T47D (cell line): ENCODE measurements around the gene MTG1.

Source experiments
- DNase-seq, 2 experiments: peaks; one replicate each; pipeline versions ENCODE4 v3.0.0 to v3.0.0-alpha.2; 2011 to 2012; ENCODE audit warnings: low read depth in 1 of 2, low spot score in 1 of 2
- JUND ChIP-seq: IDR thresholded peaks from 2 replicates; pipeline ENCODE4 v1.6.1; 2012; ENCODE audit warnings: low read depth
- in situ Hi-C: cut with HindIII; loops from 2 replicates; pipeline ENCODE4 v1.10.0; 2016; ENCODE audit warnings: low sequenced_read_pairs, low pct_unique_long_range_greater_than_20kb

Gene MTG1, protein sequence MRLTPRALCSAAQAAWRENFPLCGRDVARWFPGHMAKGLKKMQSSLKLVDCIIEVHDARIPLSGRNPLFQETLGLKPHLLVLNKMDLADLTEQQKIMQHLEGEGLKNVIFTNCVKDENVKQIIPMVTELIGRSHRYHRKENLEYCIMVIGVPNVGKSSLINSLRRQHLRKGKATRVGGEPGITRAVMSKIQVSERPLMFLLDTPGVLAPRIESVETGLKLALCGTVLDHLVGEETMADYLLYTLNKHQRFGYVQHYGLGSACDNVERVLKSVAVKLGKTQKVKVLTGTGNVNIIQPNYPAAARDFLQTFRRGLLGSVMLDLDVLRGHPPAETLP

DNA sequence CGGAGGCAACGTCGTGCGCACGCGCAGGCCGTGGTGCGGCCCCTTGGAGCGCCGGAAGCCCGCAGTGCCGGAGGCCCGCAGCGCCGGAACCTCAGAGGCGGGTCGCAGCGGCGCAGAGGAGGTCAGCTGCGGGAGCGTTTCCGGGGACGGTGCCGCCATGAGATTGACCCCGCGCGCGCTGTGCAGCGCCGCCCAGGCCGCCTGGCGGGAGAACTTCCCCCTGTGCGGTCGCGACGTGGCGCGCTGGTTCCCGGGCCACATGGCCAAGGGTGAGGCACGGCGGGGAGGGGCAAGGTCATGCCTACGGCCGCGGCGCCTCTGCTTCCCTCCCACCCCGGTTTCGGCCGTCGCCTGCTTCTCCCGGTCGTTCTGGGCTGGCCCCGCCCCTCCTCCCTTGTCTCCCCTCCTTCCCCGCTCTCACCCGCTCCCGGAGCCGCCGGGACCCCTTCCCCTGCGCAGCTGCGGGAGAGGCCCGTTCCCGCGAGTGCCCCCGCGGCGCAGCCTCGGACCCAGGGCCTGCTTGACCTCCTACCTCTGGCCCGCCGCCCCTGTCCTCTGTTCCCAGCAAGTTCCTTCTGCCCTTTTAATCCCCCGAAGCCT lies at the start of gene MTG1:
MTG1 (plus strand) TSS at position 94 of the 600 bp plus-strand sequence; CDS start at position 158, 64 bp downstream.
- no peak for TF ChIP-seq JUND
- DNase-seq = peak; percentile 91 to 92
- in situ Hi-C loops = no loop called here

DNA sequence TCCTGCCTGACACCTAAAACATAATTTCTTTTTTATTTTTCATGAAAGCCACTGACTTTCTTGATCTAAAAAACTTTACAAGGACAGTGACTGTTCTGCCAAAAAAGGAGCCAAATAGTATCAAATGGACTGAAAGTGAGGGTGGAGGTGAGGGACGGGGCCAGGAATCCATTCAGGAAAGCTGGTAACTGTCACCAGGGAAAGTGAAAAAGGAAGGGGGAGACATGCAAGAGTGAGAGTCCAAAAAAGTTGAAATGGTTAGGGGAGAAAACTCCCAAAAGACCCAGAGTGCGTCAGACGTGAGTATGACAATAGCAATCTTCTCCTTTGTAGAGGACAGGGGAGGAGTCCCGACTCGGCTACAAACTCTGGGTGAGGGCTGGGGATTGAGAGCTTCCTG lies 49.7 kb upstream of the MTG1 start:
- TF ChIP-seq JUND = no peak
- in situ Hi-C loops = no loop called here

DNA sequence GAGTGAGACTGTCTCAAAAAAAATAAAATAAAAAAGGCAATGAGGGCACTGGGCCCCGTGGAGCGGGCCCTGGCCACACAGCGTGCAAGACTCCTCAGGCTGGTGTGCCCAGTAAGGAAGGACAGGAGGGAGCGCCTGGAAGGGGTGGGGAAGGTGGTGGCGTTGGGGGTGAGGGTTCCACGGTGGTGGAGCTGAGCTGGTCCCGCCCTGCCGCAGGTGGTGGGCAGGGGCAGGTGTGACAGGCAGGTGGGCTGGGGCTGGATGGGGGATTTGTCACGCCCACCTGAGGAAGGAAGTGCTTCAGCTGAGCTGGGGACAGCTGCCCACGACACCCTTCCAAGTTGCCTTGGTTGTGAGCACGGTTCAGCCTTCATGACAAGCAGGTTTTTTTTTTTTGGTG lies 47.5 kb upstream of the MTG1 start:
- no peak for TF ChIP-seq JUND
- no peak for DNase-seq
- in situ Hi-C loops = no loop called here

More for the DNA sequence above, 49.7 kb upstream of the MTG1 start:
- DNase-seq = no peak

DNA sequence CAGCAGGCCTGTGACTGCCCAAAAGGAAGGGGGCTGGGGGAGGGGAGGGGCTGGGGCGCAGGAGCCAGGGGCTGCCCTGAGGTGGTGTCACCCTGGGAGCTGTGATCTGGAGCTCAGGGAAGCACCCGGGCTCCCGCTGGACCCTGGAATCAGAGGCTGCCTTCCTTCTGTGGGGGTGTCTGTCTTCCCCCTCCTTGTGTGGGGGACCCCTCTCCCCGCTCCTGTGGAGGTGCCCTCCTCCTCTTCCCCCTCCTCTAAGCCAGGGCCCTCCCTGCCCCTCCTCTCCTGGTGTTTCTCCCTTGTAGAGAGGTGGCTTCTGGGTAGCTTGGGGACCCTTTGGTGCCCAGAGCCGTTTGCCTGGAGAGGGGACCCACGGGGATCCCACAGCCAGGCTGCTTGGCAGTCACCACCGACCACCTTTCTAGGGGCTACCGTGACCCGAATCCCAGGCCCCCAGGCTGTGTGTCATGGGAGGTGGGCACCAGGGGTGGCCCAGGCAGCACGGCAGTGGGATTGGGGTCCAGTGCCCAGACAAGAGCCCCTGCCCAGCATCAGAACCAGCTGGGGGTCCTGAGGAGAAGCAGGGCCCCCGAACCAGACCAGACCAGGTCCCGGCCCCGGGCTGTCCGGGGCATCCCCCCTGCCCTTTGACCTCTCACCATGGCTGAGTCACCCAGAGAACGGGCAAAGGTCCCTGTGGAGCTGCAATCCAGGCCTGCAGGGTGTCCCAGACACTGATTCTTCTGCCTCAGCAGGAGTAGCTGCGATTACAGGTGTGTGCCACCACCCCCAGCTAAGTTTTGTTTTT lies 46.0 kb upstream of the MTG1 start:
- no peak for DNase-seq
- no peak for TF ChIP-seq JUND
- in situ Hi-C loops = no loop called here

DNA sequence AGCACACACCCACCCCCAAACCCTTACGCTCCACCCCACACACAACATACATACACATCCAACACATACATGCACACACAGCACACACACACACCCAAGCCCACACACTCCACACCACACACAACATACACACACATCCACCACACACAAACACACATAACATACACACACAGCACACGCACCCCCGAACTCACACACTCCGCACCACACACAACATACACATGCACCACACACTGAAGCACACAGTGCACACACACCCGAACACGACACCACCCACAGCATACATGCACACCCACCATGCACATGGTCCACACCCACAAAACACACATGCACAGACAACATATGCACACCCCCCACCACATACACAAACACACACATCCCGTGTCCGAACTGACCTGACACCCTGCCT lies 44.8 kb upstream of the MTG1 start:
- no peak for DNase-seq
- in situ Hi-C loops = no loop called here
- no peak for TF ChIP-seq JUND

DNA sequence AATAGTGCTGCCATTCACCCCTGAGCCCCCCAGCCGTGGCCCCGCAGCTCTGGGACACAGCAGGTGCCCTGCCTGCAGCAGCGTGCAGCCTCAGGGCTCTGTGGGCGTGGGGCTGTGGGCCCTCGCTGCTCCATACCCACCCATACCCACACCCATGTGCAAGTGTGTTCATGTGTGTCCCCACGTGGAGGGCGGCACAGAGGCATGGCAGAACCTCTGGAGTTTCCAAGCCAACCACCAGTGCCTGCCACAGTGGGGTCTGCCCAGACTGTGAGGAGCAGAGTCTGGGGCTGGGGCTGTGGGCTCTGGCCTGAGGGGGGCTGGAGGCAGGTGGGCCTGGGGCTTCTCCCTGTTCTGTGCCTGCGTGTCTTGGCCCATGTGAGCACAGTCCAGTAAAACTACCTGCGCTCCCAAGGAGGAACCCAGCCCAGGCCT lies 44.4 kb upstream of the MTG1 start:
- DNase-seq = no peak
- TF ChIP-seq JUND = no peak
- in situ Hi-C loops = no loop called here

DNA sequence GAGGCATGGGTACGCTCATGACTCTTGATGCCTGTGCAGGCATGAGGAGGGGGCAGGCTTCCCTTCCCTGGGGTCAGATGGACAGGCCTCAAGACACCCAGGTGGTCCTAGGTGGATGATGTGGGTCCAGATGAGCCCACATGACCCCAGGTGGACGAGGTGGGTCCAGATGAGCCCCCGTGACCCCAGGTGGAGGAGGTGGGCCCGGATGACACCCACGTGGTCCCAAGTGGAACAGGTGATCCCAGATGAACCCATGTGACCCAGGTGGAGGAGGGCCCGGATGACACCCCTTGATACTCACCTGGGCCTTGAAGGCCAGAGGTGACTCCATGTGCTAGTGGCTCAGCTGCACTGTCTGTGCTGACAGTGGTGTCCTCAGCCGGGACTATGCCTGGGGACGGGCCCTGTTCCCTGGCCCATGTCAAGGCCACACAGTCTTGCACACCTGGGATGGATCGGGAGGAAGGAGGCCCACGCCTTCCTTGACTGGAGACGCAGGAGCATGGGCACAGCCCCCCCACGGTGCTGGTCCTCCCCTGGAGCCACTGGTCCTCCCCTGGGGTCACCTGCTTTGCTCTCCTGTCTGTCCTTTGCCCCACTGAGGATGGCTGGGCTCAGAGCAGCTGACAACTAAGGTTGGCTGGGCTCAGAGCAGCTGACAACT lies 43.5 kb upstream of the MTG1 start:
- in situ Hi-C loops = no loop called here
- no peak for TF ChIP-seq JUND

DNA sequence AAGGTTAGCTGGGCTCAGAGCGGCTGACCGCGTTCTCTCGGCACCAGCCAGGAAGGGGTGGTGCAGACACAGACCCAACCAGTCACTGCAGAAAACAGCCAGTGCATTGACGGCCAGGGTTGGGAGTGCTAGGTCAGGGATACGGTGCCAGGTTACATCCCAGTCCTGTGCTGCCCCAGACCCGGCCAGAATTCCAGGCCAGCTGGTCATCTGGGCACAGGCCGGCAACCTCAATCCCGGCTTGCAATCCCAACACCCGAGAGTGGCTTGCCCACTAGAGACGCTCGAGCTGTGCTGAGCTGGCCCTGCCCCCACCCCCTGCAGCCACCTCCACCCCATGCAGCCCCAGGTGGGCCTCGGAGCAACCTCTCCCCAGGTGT lies 43.0 kb upstream of the MTG1 start:
- no peak for DNase-seq
- TF ChIP-seq JUND = no peak
- in situ Hi-C loops = no loop called here

More for the DNA sequence above, 43.5 kb upstream of the MTG1 start:
- DNase-seq = no peak

DNA sequence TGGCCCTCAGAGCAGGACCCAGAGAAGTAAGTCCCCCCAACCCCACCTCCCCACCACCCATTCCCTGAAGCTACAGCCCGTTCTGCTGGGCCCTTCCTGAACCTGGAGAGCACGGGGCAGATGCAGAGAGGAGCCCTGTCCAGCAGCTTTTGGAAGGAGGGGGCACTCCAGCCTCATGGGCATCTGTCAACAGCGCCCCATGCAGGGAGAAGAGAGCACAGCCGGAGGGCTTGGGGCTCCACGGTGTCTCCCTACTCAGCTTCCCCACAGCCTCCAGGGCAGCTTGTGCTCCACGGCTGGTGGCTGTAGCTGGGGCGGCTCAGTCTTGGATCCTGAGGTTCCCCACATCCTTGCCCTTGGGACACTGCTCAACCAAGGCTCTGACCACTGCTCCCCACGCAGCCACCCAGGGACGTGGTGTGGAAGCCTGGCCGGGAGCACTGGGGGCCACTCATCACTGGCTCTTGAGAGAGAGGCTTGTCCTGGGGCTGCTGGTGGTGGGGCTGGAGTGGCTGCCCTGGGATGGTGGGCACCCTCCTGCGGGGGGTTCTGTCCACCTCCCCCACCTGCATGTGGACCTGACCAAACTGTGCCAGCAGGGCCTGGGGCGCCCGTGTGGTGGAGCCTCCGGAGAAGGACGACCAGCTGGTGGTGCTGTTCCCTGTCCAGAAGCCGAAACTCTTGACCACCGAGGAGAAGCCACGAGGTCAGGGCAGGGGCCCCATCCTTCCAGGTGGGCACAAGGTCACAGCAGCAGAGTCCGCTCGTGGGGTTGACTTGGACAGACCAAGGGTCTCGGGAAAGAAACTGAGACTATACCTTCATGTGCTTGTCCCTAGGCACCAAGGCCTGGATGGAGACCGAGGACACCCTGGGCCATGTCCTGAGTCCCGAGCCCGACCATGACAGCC lies 42.3 kb upstream of the MTG1 start:
- no peak for DNase-seq

DNA sequence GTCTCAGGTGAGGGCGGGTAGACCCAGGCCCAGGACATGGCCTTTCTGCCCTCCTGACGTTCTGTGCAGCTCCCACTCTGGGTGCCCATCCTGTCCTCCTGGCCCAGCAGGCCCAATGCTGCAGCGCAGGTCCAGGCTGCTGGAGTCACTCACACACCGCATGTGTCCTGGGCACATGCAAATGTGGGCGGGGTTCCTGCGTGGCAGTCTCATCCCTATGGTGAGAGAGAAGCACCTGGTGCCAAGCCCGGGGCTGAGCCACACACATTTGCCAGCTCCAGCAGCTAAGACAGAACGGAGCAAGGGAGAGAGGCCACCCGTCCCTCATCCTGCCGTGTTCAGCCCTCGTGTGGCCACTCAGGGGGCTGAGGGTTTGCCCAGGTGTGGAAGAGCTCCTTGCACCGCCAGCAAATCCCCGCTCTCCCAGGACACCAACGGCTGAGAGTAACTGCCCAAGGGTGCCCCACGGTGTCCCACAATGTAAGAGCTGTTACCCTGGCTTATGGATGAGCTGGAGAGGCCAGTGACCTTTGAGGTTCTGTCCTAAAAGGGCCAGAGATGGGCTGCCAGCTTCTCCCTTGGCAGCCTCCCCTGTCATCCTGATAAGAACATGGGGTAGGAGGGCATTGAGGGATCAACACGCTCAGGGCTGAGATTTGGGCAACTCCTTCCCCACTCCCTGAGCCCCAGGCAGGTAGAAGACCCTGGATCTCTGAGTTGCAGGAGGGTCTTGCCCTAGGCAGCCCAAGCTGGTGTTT lies 40.6 kb upstream of the MTG1 start:
- in situ Hi-C loops = no loop called here
- no peak for DNase-seq
- TF ChIP-seq JUND = no peak

More for the DNA sequence above, 42.3 kb upstream of the MTG1 start:
- in situ Hi-C loops = no loop called here
- TF ChIP-seq JUND = no peak

DNA sequence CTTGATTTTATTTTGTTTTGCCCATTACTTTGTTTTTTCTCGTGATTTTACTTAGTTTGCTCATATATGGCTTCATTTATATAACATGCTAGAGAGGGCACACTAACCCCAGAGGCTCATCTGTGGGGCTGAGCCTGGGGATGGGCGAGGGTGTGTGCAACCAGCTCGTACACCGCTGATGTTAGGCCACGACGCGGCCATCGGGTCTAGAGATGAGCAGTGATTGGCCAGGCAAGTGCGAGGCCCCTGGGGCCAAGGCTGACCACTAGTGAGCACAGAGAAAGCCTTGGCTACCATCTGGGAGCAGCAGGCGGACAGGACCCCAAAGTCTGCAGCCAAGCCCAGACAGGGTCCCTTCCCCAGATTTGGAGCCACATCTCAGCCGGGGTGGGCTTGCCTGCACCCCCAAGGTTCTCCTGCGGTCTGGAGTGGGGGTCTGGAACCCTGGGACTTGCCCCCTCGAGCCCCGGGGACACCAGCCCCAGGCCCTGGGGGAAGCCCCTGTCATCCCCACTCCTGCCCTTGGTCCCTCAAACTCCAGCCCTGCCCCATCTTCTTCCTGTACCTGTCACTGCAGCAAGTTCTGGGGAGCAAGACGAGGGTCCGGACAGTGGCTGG lies 39.9 kb upstream of the MTG1 start:
- no peak for TF ChIP-seq JUND
- in situ Hi-C loops = no loop called here
- no peak for DNase-seq
